Neutrophil (primary cell): Measurements from ENCODE around the gene UBAP2L.

Experiments
- H3K27ac ChIP-seq: fragments of 200-600 bp; sonication (generic); 2 replicates; pipeline ENCODE4 v1.5.1; 2016; ENCODE audit warnings: mild to moderate bottlenecking, moderate library complexity
- H3K27me3 ChIP-seq: fragments of 200-600 bp; sonication (generic); 2 replicates; pipeline ENCODE4 v1.6.0; 2016; ENCODE audit warnings: mild to moderate bottlenecking
- H3K36me3 ChIP-seq: fragments of 200-600 bp; sonication (generic); 2 replicates; pipeline ENCODE4 v1.5.1; 2017
- H3K4me1 ChIP-seq, 2 experiments: fragments of 200-600 bp in 1 of 2; sonication (generic) in 1 of 2; 1 replicate in 1 of 2; 2 replicates in 1 of 2; pipeline versions ENCODE4 v1.5.1 to v1.6.1; 2013 to 2016; ENCODE audit warnings: low read depth in 1 of 2, low read length in 1 of 2, mild to moderate bottlenecking in 1 of 2, moderate library complexity in 1 of 2; ENCODE audit not compliant: control insufficient read depth in 1 of 2, insufficient read depth in 1 of 2
- H3K4me3 ChIP-seq, 2 experiments: fragments of 200-600 bp in 1 of 2; sonication (generic) in 1 of 2; 1 replicate in 1 of 2; 2 replicates in 1 of 2; pipeline ENCODE4 v1.5.1; 2013 to 2016; ENCODE audit warnings: low read depth in 1 of 2, low read length in 1 of 2, mild to moderate bottlenecking in 1 of 2, moderate library complexity in 1 of 2
- H3K9me3 ChIP-seq: fragments of 200-600 bp; sonication (generic); 2 replicates; pipeline ENCODE4 v1.5.1; 2016
- TF ChIP-seq, protein P1 (sequence below): fragments of 200-600 bp; sonication (generic); IDR thresholded peaks from 2 replicates; pipeline ENCODE4 v1.5.1; 2016; ENCODE audit warnings: antibody characterized with exemption

The UBAP2L gene

DNA sequence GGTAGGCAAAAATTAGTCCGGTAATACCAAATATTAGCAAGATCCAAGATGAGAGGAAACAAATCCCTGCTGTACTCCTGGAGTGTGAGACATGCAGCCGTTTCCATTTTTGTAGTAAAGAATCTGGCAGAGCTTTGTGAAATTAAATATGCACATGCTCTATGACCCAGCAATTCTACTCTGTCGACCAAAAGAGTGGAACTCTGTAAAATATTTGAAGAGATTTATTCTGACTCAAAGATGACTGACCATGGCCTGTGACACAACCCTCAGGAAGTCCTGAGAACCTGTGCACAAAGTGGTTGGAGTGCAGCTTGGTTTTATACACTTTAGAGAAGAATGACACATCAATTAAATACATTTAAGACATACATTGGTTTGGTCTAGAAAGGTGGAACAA is 67.9 kb downstream of the UBAP2L start:
- Histone ChIP-seq H3K4me1 (no peaks in the 10 kb centered on the region), H3K27me3 (peaks cover 15% of the 10 kb centered on the region), H3K36me3 (no peaks in the 10 kb centered on the region), H3K4me3 (no peak overlapping the region), H3K27ac (no peak overlapping the region), H3K9me3 (no peaks in the 10 kb centered on the region)
- TF ChIP-seq, protein P1, sequence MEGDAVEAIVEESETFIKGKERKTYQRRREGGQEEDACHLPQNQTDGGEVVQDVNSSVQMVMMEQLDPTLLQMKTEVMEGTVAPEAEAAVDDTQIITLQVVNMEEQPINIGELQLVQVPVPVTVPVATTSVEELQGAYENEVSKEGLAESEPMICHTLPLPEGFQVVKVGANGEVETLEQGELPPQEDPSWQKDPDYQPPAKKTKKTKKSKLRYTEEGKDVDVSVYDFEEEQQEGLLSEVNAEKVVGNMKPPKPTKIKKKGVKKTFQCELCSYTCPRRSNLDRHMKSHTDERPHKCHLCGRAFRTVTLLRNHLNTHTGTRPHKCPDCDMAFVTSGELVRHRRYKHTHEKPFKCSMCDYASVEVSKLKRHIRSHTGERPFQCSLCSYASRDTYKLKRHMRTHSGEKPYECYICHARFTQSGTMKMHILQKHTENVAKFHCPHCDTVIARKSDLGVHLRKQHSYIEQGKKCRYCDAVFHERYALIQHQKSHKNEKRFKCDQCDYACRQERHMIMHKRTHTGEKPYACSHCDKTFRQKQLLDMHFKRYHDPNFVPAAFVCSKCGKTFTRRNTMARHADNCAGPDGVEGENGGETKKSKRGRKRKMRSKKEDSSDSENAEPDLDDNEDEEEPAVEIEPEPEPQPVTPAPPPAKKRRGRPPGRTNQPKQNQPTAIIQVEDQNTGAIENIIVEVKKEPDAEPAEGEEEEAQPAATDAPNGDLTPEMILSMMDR, result no peak

DNA sequence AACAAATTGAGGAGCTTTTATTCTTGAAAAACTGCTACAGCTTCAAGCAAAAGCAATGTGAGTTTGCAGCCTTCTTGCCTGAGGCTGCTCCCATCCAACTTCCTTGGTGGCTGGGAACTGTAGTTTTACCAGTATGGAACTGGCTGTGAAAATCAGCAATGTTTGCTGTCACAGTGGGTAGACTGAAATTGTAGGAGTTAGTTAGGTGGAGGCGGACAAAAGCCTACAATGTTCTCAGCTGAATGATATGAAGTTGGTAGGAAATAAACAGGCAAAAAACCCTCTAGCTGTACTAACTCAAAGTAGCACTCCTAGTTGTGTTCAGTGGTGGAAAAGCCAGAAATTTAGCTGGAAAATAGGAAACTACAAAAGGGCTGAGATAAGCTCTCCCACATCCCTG is 70.2 kb downstream of the UBAP2L start:
- H3K4me3 ChIP-seq, result no peak overlapping the region
- TF ChIP-seq, protein P1, result no peak
- H3K27me3 ChIP-seq, result peaks cover 15% of the 10 kb centered on the region
- no peaks in the 10 kb centered on the region for H3K36me3 ChIP-seq
- H3K4me1 ChIP-seq, result no peaks in the 10 kb centered on the region
- no peak overlapping the region for H3K27ac ChIP-seq
- peaks cover 11% of the 10 kb centered on the region for H3K9me3 ChIP-seq

DNA sequence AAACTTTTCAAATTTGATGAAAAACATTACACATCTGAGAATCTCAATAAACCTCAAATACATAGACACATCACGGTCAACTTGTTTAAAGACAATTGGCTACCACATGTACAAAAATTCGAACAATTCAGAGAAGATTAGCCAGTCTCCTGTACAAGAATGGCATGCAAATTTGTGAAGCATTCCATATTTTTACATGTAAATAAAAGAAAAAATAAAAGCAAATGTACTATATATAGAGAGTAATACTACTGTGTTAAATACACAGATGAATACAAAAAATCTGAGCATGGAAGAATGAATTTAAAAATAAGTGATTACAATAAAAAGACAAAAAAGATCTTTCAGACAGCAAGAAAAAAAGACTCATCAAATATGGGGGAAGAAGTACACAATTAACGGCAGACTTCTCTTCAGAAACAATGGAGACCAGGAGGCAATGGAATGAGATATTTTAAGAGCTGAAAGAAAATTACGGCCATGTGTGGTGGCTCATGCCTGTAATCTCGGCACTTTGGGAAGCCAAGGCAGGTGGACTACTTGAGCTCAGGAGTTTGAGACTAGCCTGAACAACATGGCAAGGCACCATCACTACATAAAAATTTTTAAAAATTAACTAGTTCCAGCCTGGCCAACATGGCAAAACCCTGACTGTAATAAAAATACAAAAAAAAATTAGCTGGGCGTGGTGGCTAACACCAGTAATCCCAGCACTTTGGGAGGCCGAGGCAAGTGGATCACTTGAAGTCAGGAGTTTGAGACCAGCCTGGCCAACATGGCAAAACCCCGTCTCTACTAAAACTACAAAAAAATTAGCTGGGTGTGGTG is 74.9 kb downstream of the UBAP2L start:
- Histone ChIP-seq H3K4me3 (no peak overlapping the region), H3K4me1 (no peaks in the 10 kb centered on the region), H3K27me3 (peaks cover 7% of the 10 kb centered on the region), H3K36me3 (no peaks in the 10 kb centered on the region), H3K27ac (no peak overlapping the region), H3K9me3 (peaks cover 11% of the 10 kb centered on the region)
- TF ChIP-seq, protein P1, result no peak

DNA sequence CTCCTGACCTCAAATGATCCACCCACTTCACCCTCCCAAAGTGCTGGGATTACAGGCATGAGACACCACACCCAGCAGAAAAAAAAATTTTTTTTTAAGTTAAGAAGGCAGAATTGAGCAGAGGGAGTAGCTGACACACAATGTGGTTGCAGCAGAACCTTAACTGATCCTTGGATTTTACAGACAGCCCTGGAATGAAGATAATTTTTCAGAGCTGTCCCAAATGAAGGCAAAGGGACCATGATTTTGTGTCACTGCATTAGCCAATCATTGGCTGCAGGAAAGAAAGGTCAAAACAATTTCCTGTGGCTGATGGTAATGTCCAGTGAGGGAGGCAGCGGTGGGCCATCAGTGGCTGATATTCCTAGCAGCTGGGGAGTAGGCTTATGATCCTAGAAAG is 80.8 kb downstream of the UBAP2L start:
- Histone ChIP-seq H3K27me3 (peaks cover 4% of the 10 kb centered on the region), H3K9me3 (no peaks in the 10 kb centered on the region), H3K36me3 (no peaks in the 10 kb centered on the region), H3K27ac (no peak overlapping the region), H3K4me3 (no peak overlapping the region), H3K4me1 (no peaks in the 10 kb centered on the region)
- TF ChIP-seq, protein P1, result no peak

DNA sequence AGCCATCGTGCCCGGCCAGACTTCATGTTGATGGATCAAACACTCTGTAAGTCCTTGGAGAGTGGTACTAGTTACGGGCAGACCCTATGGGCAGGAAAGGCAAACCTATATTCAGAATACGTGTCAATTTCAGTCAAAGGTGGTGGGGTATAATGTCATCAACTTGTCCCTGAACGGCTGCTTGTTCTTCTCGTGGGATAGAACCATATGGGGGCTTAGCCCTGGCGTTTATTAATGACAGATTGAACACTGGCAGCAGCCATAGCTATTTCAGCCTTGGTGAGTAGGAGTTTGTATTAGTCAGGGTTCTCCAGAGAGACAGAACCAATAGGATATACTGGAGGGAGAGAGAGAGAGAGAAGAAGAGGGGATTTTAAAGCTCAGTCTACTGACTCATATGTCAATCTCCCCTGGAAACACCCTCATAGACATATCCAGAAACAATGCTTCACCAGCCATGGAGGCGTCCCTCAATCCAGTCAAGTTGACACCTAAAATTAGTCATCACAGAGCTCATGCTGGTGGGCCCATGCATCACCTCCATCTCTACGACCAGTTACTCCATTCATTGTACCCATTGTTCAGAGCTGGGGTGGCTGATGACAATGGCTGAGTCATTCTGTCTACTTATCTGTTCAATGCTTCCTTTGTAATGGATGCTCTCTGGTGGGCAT is 84.0 kb downstream of the UBAP2L start:
- TF ChIP-seq, protein P1, result no peak
- no peak overlapping the region for H3K4me3 ChIP-seq
- H3K27ac ChIP-seq, result no peak overlapping the region
- H3K9me3 ChIP-seq, result no peaks in the 10 kb centered on the region
- H3K4me1 ChIP-seq, result no peaks in the 10 kb centered on the region
- H3K27me3 ChIP-seq, result peaks cover 4% of the 10 kb centered on the region
- H3K36me3 ChIP-seq, result no peaks in the 10 kb centered on the region
